ENCODE results near the gene VTA1. TPM values are rescaled to one million over a fixed set of nuclear protein-coding genes. Genes with fewer than 3 reads are reported as not detected.

The VTA1 gene
- total RNA-seq, 1 experiment from 2014 or later, result 90.8 TPM

GRCh38 chr6:142173980-142174379 lies 26.9 kb downstream of the VTA1 start:
- H4K20me1 ChIP-seq (ENCODE audit: insufficient read depth, low read depth, low read length), result no peaks in the 10 kb centered on the region
- no peak overlapping the region for H3K4me3 ChIP-seq (ENCODE audit: low read length)
- peaks cover 84% of the 10 kb centered on the region for H3K36me3 ChIP-seq (ENCODE audit: insufficient read depth, low read length)

DNA sequence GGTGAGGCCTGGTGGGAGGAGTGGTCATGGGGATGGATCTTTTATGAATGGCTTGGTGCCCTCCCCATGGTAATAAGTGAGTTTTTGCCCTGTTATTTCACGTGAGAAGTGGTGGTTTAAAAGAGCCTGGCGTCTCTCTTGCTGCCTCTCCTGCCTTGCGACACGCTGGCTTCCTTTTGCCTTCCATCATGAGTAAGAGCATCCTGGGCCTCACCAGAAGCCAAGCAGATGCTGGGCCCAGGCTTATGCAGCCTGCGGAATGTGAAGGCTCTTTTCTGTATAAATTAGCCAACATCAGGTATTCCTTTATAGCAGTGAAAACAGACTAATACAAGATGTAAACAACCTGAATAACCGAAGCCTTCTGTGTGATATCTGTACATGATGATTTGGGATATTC lies 27.6 kb downstream of the VTA1 start:
- Histone ChIP-seq H3K4me1 (ENCODE audit: low read length) (no peaks in the 10 kb centered on the region), H3K4me3 (ENCODE audit: low read length) (no peak overlapping the region), H3K27ac (ENCODE audit: low read length) (no peak overlapping the region), H3K9me3 (ENCODE audit: low read length) (no peaks in the 10 kb centered on the region), H3K36me3 (ENCODE audit: insufficient read depth, low read length) (peaks cover 81% of the 10 kb centered on the region), H4K20me1 (ENCODE audit: insufficient read depth, low read depth, low read length) (no peaks in the 10 kb centered on the region), H3K9ac (ENCODE audit: low read length) (no peak overlapping the region), H3K9me2 (replicated peaks; ENCODE audit: insufficient read depth, low read length) (no peaks in the 10 kb centered on the region), H2AFZ (ENCODE audit: low read length) (no peak overlapping the region), H3K79me2 (ENCODE audit: low read length) (peaks cover 60% of the 10 kb centered on the region), H3K4me2 (ENCODE audit: low read depth, low read length, poor library complexity, severe bottlenecking) (no peak overlapping the region), H3K27me3 (ENCODE audit: low read length) (no peaks in the 10 kb centered on the region)
- no peak for DNase-seq

More at GRCh38 chr6:142173980-142174379, 26.9 kb downstream of the VTA1 start:
- no peak for DNase-seq
- Histone ChIP-seq H3K4me2 (ENCODE audit: low read depth, low read length, poor library complexity, severe bottlenecking) (no peak overlapping the region), H3K4me1 (ENCODE audit: low read length) (no peaks in the 10 kb centered on the region), H2AFZ (ENCODE audit: low read length) (no peak overlapping the region), H3K9me2 (replicated peaks; ENCODE audit: insufficient read depth, low read length) (no peaks in the 10 kb centered on the region), H3K9me3 (ENCODE audit: low read length) (no peaks in the 10 kb centered on the region), H3K9ac (ENCODE audit: low read length) (no peak overlapping the region), H3K79me2 (ENCODE audit: low read length) (peaks cover 56% of the 10 kb centered on the region), H3K27me3 (ENCODE audit: low read length) (no peaks in the 10 kb centered on the region), H3K27ac (ENCODE audit: low read length) (no peak overlapping the region)

GRCh38 chr6:142178129-142178528 lies 31.1 kb downstream of the VTA1 start:
- Histone ChIP-seq H3K9me3 (ENCODE audit: low read length) (no peaks in the 10 kb centered on the region), H3K9ac (ENCODE audit: low read length) (no peak overlapping the region), H3K9me2 (replicated peaks; ENCODE audit: insufficient read depth, low read length) (no peaks in the 10 kb centered on the region), H3K27ac (ENCODE audit: low read length) (no peak overlapping the region), H4K20me1 (ENCODE audit: insufficient read depth, low read depth, low read length) (no peaks in the 10 kb centered on the region), H3K4me2 (ENCODE audit: low read depth, low read length, poor library complexity, severe bottlenecking) (no peak overlapping the region), H3K4me1 (ENCODE audit: low read length) (peaks cover 13% of the 10 kb centered on the region), H2AFZ (ENCODE audit: low read length) (no peak overlapping the region), H3K4me3 (ENCODE audit: low read length) (no peak overlapping the region), H3K27me3 (ENCODE audit: low read length) (no peaks in the 10 kb centered on the region), H3K79me2 (ENCODE audit: low read length) (peaks cover 66% of the 10 kb centered on the region), H3K36me3 (ENCODE audit: insufficient read depth, low read length) (peaks cover 53% of the 10 kb centered on the region)
- no peak for DNase-seq

- no peak overlapping the region for H2AFZ ChIP-seq (ENCODE audit: low read length)
- no peak overlapping the region for H3K4me2 ChIP-seq (ENCODE audit: low read depth, low read length, poor library complexity, severe bottlenecking)
- H3K4me1 ChIP-seq (ENCODE audit: low read length), result peaks cover 16% of the 10 kb centered on the region
- no peaks in the 10 kb centered on the region for H3K27me3 ChIP-seq (ENCODE audit: low read length)
- peaks cover 3% of the 10 kb centered on the region; the same call in 1 of the 2 replicates for H3K9me2 ChIP-seq (replicated peaks; ENCODE audit: insufficient read depth, low read length)
- H3K4me3 ChIP-seq (ENCODE audit: low read length), result no peak overlapping the region
- peaks cover 20% of the 10 kb centered on the region for H3K36me3 ChIP-seq (ENCODE audit: insufficient read depth, low read length)
- H4K20me1 ChIP-seq (ENCODE audit: insufficient read depth, low read depth, low read length), result no peaks in the 10 kb centered on the region
- no peak overlapping the region for H3K27ac ChIP-seq (ENCODE audit: low read length)
- no peak for DNase-seq
- no peak overlapping the region for H3K9ac ChIP-seq (ENCODE audit: low read length)
- H3K9me3 ChIP-seq (ENCODE audit: low read length), result no peaks in the 10 kb centered on the region
- H3K79me2 ChIP-seq (ENCODE audit: low read length), result peaks cover 55% of the 10 kb centered on the region
Observed at GRCh38 chr6:142182004-142182403, 34.9 kb downstream of the VTA1 start.

- peak; percentile 49 for DNase-seq
- H3K4me1 ChIP-seq (ENCODE audit: low read length), result peaks cover 16% of the 10 kb centered on the region
- no peaks in the 10 kb centered on the region for H3K9me3 ChIP-seq (ENCODE audit: low read length)
- no peak overlapping the region for H3K27ac ChIP-seq (ENCODE audit: low read length)
- no peak overlapping the region for H3K4me2 ChIP-seq (ENCODE audit: low read depth, low read length, poor library complexity, severe bottlenecking)
- peaks cover 7% of the 10 kb centered on the region; the same call in 1 of the 2 replicates for H3K36me3 ChIP-seq (ENCODE audit: insufficient read depth, low read length)
- H3K9me2 ChIP-seq (replicated peaks; ENCODE audit: insufficient read depth, low read length), result peaks cover 3% of the 10 kb centered on the region; the same call in 1 of the 2 replicates
- H3K9ac ChIP-seq (ENCODE audit: low read length), result no peak overlapping the region
- H4K20me1 ChIP-seq (ENCODE audit: insufficient read depth, low read depth, low read length), result no peaks in the 10 kb centered on the region
- H3K4me3 ChIP-seq (ENCODE audit: low read length), result no peak overlapping the region
- H2AFZ ChIP-seq (ENCODE audit: low read length), result no peak overlapping the region
- no peaks in the 10 kb centered on the region for H3K27me3 ChIP-seq (ENCODE audit: low read length)
- H3K79me2 ChIP-seq (ENCODE audit: low read length), result peaks cover 53% of the 10 kb centered on the region
Observed at GRCh38 chr6:142183351-142183750, 36.3 kb downstream of the VTA1 start.

DNA sequence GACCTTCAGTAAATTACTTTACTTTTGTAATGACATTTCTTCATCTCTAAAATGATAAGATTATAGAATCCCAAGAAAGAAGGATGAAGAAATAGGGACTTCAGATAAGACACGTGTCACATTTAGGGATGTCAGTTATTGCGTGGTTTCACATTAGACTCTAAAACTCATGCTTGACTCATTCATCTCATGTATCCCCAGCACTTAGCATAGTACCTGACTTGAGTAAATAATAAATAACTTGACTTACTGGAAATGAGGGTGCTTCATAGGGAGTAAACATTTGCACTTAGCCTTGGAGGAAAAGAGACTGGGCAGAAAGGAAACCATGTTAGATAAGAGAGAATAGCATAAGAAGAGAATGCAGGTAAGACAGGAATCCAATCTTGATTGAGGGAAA lies 37.2 kb downstream of the VTA1 start:
- no peaks in the 10 kb centered on the region for H3K27me3 ChIP-seq (ENCODE audit: low read length)
- H2AFZ ChIP-seq (ENCODE audit: low read length), result no peak overlapping the region
- no peaks in the 10 kb centered on the region for H4K20me1 ChIP-seq (ENCODE audit: insufficient read depth, low read depth, low read length)
- no peak overlapping the region for H3K9ac ChIP-seq (ENCODE audit: low read length)
- H3K4me1 ChIP-seq (ENCODE audit: low read length), result peaks cover 16% of the 10 kb centered on the region
- no peaks in the 10 kb centered on the region; the same call in 1 of the 2 replicates for H3K36me3 ChIP-seq (ENCODE audit: insufficient read depth, low read length)
- no peak for DNase-seq
- no peak overlapping the region for H3K4me2 ChIP-seq (ENCODE audit: low read depth, low read length, poor library complexity, severe bottlenecking)
- peaks cover 56% of the 10 kb centered on the region for H3K79me2 ChIP-seq (ENCODE audit: low read length)
- peaks cover 3% of the 10 kb centered on the region; the same call in 1 of the 2 replicates for H3K9me2 ChIP-seq (replicated peaks; ENCODE audit: insufficient read depth, low read length)
- H3K4me3 ChIP-seq (ENCODE audit: low read length), result no peak overlapping the region
- no peaks in the 10 kb centered on the region for H3K9me3 ChIP-seq (ENCODE audit: low read length)
- no peak overlapping the region for H3K27ac ChIP-seq (ENCODE audit: low read length)

DNA sequence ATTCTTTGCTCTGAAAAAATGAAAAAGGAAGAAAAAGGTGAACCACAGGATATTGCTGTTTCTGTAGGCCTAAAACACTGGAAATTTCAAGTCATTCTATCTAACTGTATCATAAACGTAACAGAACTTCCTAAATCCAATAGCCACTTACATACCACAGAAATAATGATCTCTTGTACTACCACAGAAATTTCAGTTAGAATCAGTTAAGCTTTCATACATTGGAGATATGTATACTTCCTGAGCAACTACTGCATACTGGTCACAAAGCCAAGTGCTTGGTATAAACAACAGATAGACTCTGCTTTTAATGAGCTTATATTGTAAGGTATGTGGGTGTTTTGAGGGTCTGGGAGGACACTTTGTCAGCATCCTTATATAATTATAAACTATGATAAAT lies 38.6 kb downstream of the VTA1 start:
- no peaks in the 10 kb centered on the region for H4K20me1 ChIP-seq (ENCODE audit: insufficient read depth, low read depth, low read length)
- H2AFZ ChIP-seq (ENCODE audit: low read length), result no peak overlapping the region
- no peaks in the 10 kb centered on the region for H3K9me3 ChIP-seq (ENCODE audit: low read length)
- peaks cover 6% of the 10 kb centered on the region; the same call in 1 of the 2 replicates for H3K36me3 ChIP-seq (ENCODE audit: insufficient read depth, low read length)
- H3K27me3 ChIP-seq (ENCODE audit: low read length), result no peaks in the 10 kb centered on the region
- H3K9ac ChIP-seq (ENCODE audit: low read length), result no peak overlapping the region
- H3K27ac ChIP-seq (ENCODE audit: low read length), result no peak overlapping the region
- H3K9me2 ChIP-seq (replicated peaks; ENCODE audit: insufficient read depth, low read length), result peaks cover 3% of the 10 kb centered on the region; the same call in 1 of the 2 replicates
- H3K4me1 ChIP-seq (ENCODE audit: low read length), result peaks cover 16% of the 10 kb centered on the region
- H3K4me2 ChIP-seq (ENCODE audit: low read depth, low read length, poor library complexity, severe bottlenecking), result no peak overlapping the region
- H3K79me2 ChIP-seq (ENCODE audit: low read length), result peaks cover 53% of the 10 kb centered on the region
- DNase-seq, result no peak
- H3K4me3 ChIP-seq (ENCODE audit: low read length), result no peak overlapping the region

DNA sequence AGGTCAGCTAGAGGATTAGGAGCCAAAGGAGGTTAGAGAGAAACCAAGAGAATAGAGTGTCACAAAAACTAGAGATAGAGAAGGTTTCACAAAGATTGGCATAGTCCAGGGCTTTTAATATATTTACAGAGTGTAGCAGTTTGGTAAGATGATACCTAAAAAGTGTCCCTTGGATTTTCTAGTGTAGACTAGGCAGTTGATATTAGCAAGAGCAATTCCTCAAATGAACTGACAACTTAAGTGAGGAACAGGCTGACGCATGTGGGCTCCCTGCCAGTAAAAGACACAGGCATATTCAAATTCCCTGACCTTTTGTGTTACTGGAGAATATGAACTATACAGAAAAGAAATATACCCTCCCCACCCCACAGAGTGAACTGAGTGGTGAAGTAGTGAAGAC lies 40.1 kb downstream of the VTA1 start:
- Histone ChIP-seq H3K4me2 (ENCODE audit: low read depth, low read length, poor library complexity, severe bottlenecking) (no peak overlapping the region), H3K36me3 (ENCODE audit: insufficient read depth, low read length) (peaks cover 15% of the 10 kb centered on the region; the same call in 1 of the 2 replicates), H3K27me3 (ENCODE audit: low read length) (no peaks in the 10 kb centered on the region), H3K9me2 (replicated peaks; ENCODE audit: insufficient read depth, low read length) (peaks cover 3% of the 10 kb centered on the region; the same call in 1 of the 2 replicates), H3K4me3 (ENCODE audit: low read length) (no peak overlapping the region), H2AFZ (ENCODE audit: low read length) (no peak overlapping the region), H3K27ac (ENCODE audit: low read length) (no peak overlapping the region), H4K20me1 (ENCODE audit: insufficient read depth, low read depth, low read length) (no peaks in the 10 kb centered on the region), H3K9me3 (ENCODE audit: low read length) (no peaks in the 10 kb centered on the region), H3K79me2 (ENCODE audit: low read length) (peaks cover 61% of the 10 kb centered on the region), H3K9ac (ENCODE audit: low read length) (no peak overlapping the region), H3K4me1 (ENCODE audit: low read length) (peaks cover 11% of the 10 kb centered on the region)
- DNase-seq, result no peak
